Keratinocyte (primary cell): ENCODE data around the gene APRT.

Experiments
- CTCF ChIP-seq, 3 experiments: IDR thresholded peaks in 1 of 3; conservative IDR thresholded peaks in 1 of 3; optimal IDR thresholded peaks in 1 of 3; 2 replicates in 2 of 3; 3 replicates in 1 of 3; pipeline versions ENCODE3 to v1.5.1; 2011; ENCODE audit warnings: low read length in 3 of 3, mild to moderate bottlenecking in 3 of 3, moderate library complexity in 2 of 3, control low read depth in 1 of 3, inconsistent platforms in 1 of 3; ENCODE audit not compliant: insufficient read depth in 2 of 3; ENCODE audit errors: extremely low read depth in 1 of 3
- EZH2 ChIP-seq: IDR thresholded peaks from one replicate; pipeline ENCODE4 v1.6.1; 2012; ENCODE audit warnings: inconsistent platforms, mild to moderate bottlenecking, low read length, moderate library complexity

GRCh38 chr16:88798073-88798472, 13.7 kb downstream of the APRT start:
- TF ChIP-seq CTCF (optimal IDR thresholded peaks at IDR 0.05 in 1 of 3, IDR thresholded peaks at IDR 0.05 in 1 of 3, conservative IDR thresholded peaks at IDR 0.05 in 1 of 3; ENCODE audit: extremely low read depth in 1 of 3, insufficient read depth in 2 of 3, low read length in 3 of 3) (no peak), EZH2 (no peak)
